Left renal pelvis (tissue), 4 donors: Measurements from ENCODE around the gene ACTL10. TPM values are rescaled to one million over a fixed set of nuclear protein-coding genes. Genes with fewer than 3 reads are reported as not detected.

Source experiments
- DNase-seq, 4 donors: peaks; one replicate each; pipeline ENCODE4 v3.0.0-alpha.2; 2013; ENCODE audit warnings: low read depth in 4 of 4, low spot score in 3 of 4
- polyA plus RNA-seq, 4 donors: library from polyadenylated mRNA; unstranded; fragments of 120-200 nt; gene quantifications; one replicate each; pipeline ENCODE4 v1.2.1, GENCODE V29; 2013; ENCODE audit not compliant: insufficient read length in 4 of 4

ACTL10 gene
- polyA plus RNA-seq, 4 donors = 0.26 to 0.79 (median 0.49) TPM

- DNase-seq = no peak
Observed at GRCh38 chr20:33716498-33716897, 49.8 kb downstream of the ACTL10 start.

Other genes with a start within 250 kb of the ACTL10 start
- 10 to 100 TPM in 2 of 4 donors, 1 to 10 TPM in 2; 9.2 to 11.4 (median 10.2) TPM for gene SNTA1, start 223.2 kb upstream of the ACTL10 start, polyA plus RNA-seq
- 10 to 100 TPM; 21.5 to 31.5 (median 26.1) TPM for gene CBFA2T2, start 176.8 kb upstream of the ACTL10 start, polyA plus RNA-seq
- gene C20orf144, start 4.6 kb upstream of the ACTL10 start, polyA plus RNA-seq = under 1 TPM; 0.19 to 0.45 (median 0.26) TPM
- 10 to 100 TPM; 13.1 to 21.9 (median 13.7) TPM for gene NECAB3, start 7.5 kb downstream of the ACTL10 start, polyA plus RNA-seq
- gene E2F1, start 19.4 kb downstream of the ACTL10 start, polyA plus RNA-seq = 10 to 100 TPM in 3 of 4 donors, 1 to 10 TPM in 1; 9.8 to 14.2 (median 11.7) TPM
- 10 to 100 TPM in 1 of 4 donors, 1 to 10 TPM in 3; 8.3 to 14.5 (median 9.0) TPM for gene PXMP4, start 53.4 kb downstream of the ACTL10 start, polyA plus RNA-seq
- 1 to 10 TPM; 2.0 to 4.6 (median 2.9) TPM for gene ZNF341, start 65.1 kb downstream of the ACTL10 start, polyA plus RNA-seq
- gene CHMP4B, start 144.4 kb downstream of the ACTL10 start, polyA plus RNA-seq = 100 to 1,000 TPM in 2 of 4 donors, 10 to 100 TPM in 2; 82.7 to 111 (median 104) TPM